Liver (tissue), 9 donors: ENCODE data around the gene RAPH1. TPM values are rescaled to one million over a fixed set of nuclear protein-coding genes. Genes with fewer than 3 reads are reported as not detected.

Experiments used
- DNase-seq: peaks from one replicate; pipeline ENCODE4 v3.0.0-alpha.2; 2017; ENCODE audit warnings: low spot score
- H3K27ac ChIP-seq, 2 donors: one replicate each; pipeline ENCODE4 v1.7.0; 2013; ENCODE audit warnings: inconsistent platforms in 2 of 2, low read length in 2 of 2, control low read depth in 1 of 2, low read depth in 1 of 2, mild to moderate bottlenecking in 1 of 2
- H3K27me3 ChIP-seq, 4 donors: one replicate each; pipeline versions ENCODE4 v1.6.1 to v1.7.0; 2013; ENCODE audit warnings: low read length in 3 of 4, inconsistent platforms in 1 of 4, mild to moderate bottlenecking in 1 of 4, moderate library complexity in 1 of 4; ENCODE audit not compliant: control insufficient read depth in 4 of 4, insufficient read depth in 4 of 4
- H3K36me3 ChIP-seq, 4 donors: one replicate each; pipeline versions ENCODE4 v1.6.1 to v1.7.0; 2013; ENCODE audit warnings: low read length in 3 of 4, mild to moderate bottlenecking in 3 of 4, low read depth in 1 of 4, moderate library complexity in 1 of 4; ENCODE audit not compliant: control insufficient read depth in 4 of 4, insufficient read depth in 3 of 4
- H3K4me1 ChIP-seq, 4 donors: one replicate each; pipeline versions ENCODE4 v1.6.1 to v1.7.0; 2013; ENCODE audit warnings: low read length in 3 of 4, mild to moderate bottlenecking in 3 of 4, moderate library complexity in 1 of 4; ENCODE audit not compliant: control insufficient read depth in 4 of 4, insufficient read depth in 4 of 4
- H3K4me3 ChIP-seq, 3 donors: one replicate each; pipeline versions ENCODE4 v1.6.1 to v1.7.0; 2013; ENCODE audit warnings: low read length in 3 of 3, control low read depth in 1 of 3, low read depth in 1 of 3, mild to moderate bottlenecking in 1 of 3
- H3K9ac ChIP-seq, 2 donors: one replicate each; pipeline ENCODE4 v1.7.0; 2013; ENCODE audit warnings: low read length in 2 of 2, mild to moderate bottlenecking in 2 of 2, moderate library complexity in 2 of 2, control low read depth in 1 of 2, low read depth in 1 of 2
- H3K9me3 ChIP-seq, 4 donors: one replicate each; pipeline versions ENCODE4 v1.6.1 to v1.7.0; 2013; ENCODE audit warnings: low read length in 3 of 4; ENCODE audit not compliant: control insufficient read depth in 4 of 4
- ATF3 ChIP-seq: IDR thresholded peaks from 2 replicates; pipeline ENCODE4 v1.6.1; 2016; ENCODE audit warnings: antibody characterized with exemption
- CTCF ChIP-seq: fragments of 150-350 bp; IDR thresholded peaks from 2 replicates; pipeline ENCODE4 v1.5.1; 2017; ENCODE audit warnings: improper control_type of control experiment, low read depth, low read length; ENCODE audit not compliant: missing input control
- EGR1 ChIP-seq, 2 donors: IDR thresholded peaks; 2 replicates each; pipeline ENCODE4 v1.6.1; 2016 to 2018; ENCODE audit warnings: antibody characterized with exemption in 2 of 2, low read depth in 2 of 2
- FOXA1 ChIP-seq: IDR thresholded peaks from 2 replicates; pipeline ENCODE4 v1.6.1; 2016; ENCODE audit warnings: antibody characterized with exemption
- FOXA2 ChIP-seq: IDR thresholded peaks from 2 replicates; pipeline ENCODE4 v1.6.1; 2016; ENCODE audit warnings: antibody characterized with exemption
- GABPA ChIP-seq, 2 donors: IDR thresholded peaks in 1 of 2; conservative IDR thresholded peaks in 1 of 2; 2 replicates each; pipeline ENCODE4 v1.6.1; 2016; ENCODE audit warnings: antibody characterized with exemption in 2 of 2, mild to moderate bottlenecking in 1 of 2, moderate library complexity in 1 of 2
- HNF4A ChIP-seq, 2 donors: conservative IDR thresholded peaks; 2 replicates each; pipeline ENCODE4 v1.6.1; 2016; ENCODE audit warnings: antibody characterized with exemption in 2 of 2, mild to moderate bottlenecking in 2 of 2
- HNF4G ChIP-seq: IDR thresholded peaks from 2 replicates; pipeline ENCODE4 v1.6.1; 2016; ENCODE audit warnings: antibody characterized with exemption
- JUND ChIP-seq, 2 donors: IDR thresholded peaks; 2 replicates each; pipeline ENCODE4 v1.6.1; 2016; ENCODE audit warnings: antibody characterized with exemption in 2 of 2
- MAX ChIP-seq: IDR thresholded peaks from 2 replicates; pipeline ENCODE4 v1.6.1; 2016; ENCODE audit warnings: antibody characterized with exemption
- NR2F2 ChIP-seq: IDR thresholded peaks from 2 replicates; pipeline ENCODE4 v1.6.1; 2016; ENCODE audit warnings: antibody characterized with exemption
- RAD21 ChIP-seq, 2 donors: IDR thresholded peaks; 2 replicates each; pipeline ENCODE4 v1.6.1; 2016; ENCODE audit warnings: antibody characterized with exemption in 2 of 2, mild to moderate bottlenecking in 2 of 2
- RXRA ChIP-seq, 2 donors: IDR thresholded peaks; 2 replicates each; pipeline ENCODE4 v1.6.1; 2017 to 2018; ENCODE audit warnings: antibody characterized with exemption in 2 of 2, mild to moderate bottlenecking in 1 of 2
- SP1 ChIP-seq: IDR thresholded peaks from 2 replicates; pipeline ENCODE4 v1.6.1; 2018; ENCODE audit warnings: antibody characterized with exemption, mild to moderate bottlenecking
- TAF1 ChIP-seq: conservative IDR thresholded peaks from 2 replicates; pipeline ENCODE4 v1.6.1; 2016; ENCODE audit warnings: antibody characterized with exemption, mild to moderate bottlenecking
- YY1 ChIP-seq: IDR thresholded peaks from 2 replicates; pipeline ENCODE4 v1.6.1; 2016; ENCODE audit warnings: antibody characterized with exemption, mild to moderate bottlenecking
- ZBTB33 ChIP-seq: IDR thresholded peaks from 2 replicates; pipeline ENCODE4 v1.6.1; 2016; ENCODE audit warnings: antibody characterized with exemption
- WGBS: extraction: QIAGEN DNeasy Blood & Tissue Kit; methylation state at CpG from one replicate; pipeline ENCODE4 v1.1.7; 2013; 5-methylcytosine and 5-hydroxymethylcytosine counted together
- polyA plus RNA-seq, 2 donors: library from polyadenylated mRNA; stranded (reverse) in 1 of 2; unstranded in 1 of 2; fragments of 200-250 nt in 1 of 2; fragments of >200 nt in 1 of 2; fragmentation: Nextera tagmentation in 1 of 2; extraction: Ambion mirVana in 1 of 2; gene quantifications; one replicate each; pipeline versions ENCODE4 v1.2.1 to v1.2.3, GENCODE V29; 2013 to 2015
- total RNA-seq, 2 donors: library from RNA; depleted of rRNA; stranded (reverse); fragments of >200 nt; gene quantifications; one replicate each; pipeline ENCODE4 v1.2.3, GENCODE V29; 2014
- donor health status: healthy.
- donor health status: healthy.
- donor health status: healthy.
- donor health status: healthy.
- donor health status: healthy.

RAPH1 gene
- total and polyA plus RNA-seq, 4 donors, result 7.0 to 83.1 (median 19.4) TPM

- Histone ChIP-seq H3K9me3 (no peaks in the 10 kb centered on the region), H3K27me3 (no peaks in the 10 kb centered on the region), H3K36me3 (peaks cover 9 to 44% (median 25%) of the 10 kb centered on the region in 4 donors), H3K4me1 (peaks cover 0 to 3% (median 0%) of the 10 kb centered on the region in 4 donors), H3K27ac (no peak overlapping the region), H3K9ac (no peak overlapping the region), H3K4me3 (no peak overlapping the region)
- DNase-seq, result no peak
- TF ChIP-seq YY1 (no peak), HNF4G (no peak), MAX (no peak), RAD21 (IDR thresholded peaks at IDR 0.05) (no peak), GABPA (IDR thresholded peaks at IDR 0.05 in 1 of 2, conservative IDR thresholded peaks at IDR 0.05 in 1 of 2) (no peak), TAF1 (no peak), HNF4A (conservative IDR thresholded peaks at IDR 0.05) (no peak), SP1 (no peak), CTCF (no peak), FOXA1 (no peak), JUND (IDR thresholded peaks at IDR 0.05) (no peak), FOXA2 (no peak), NR2F2 (no peak), EGR1 (IDR thresholded peaks at IDR 0.05; ENCODE audit: low read depth in 2 of 2) (no peak)
Measured at GRCh38 chr2:203461746-203462145, 73.4 kb downstream of the RAPH1 start.

- H3K4me1 ChIP-seq, result no peaks in the 10 kb centered on the region
- DNase-seq, result no peak
- peaks cover 12 to 81% (median 57%) of the 10 kb centered on the region in 4 donors for H3K36me3 ChIP-seq
- no peaks in the 10 kb centered on the region for H3K27me3 ChIP-seq
- no peak overlapping the region for H3K4me3 ChIP-seq
- WGBS, result 78% methylated on average over 3 of the region's 3 CpGs
- TF ChIP-seq ZBTB33, result no peak
- no peak for TF ChIP-seq RAD21 (IDR thresholded peaks at IDR 0.05)
- TF ChIP-seq RXRA (IDR thresholded peaks at IDR 0.05), result no peak
- TF ChIP-seq ATF3, result no peak
- no peak for TF ChIP-seq HNF4A (conservative IDR thresholded peaks at IDR 0.05)
- no peak for TF ChIP-seq JUND (IDR thresholded peaks at IDR 0.05)
- no peak for TF ChIP-seq FOXA1
- no peak for TF ChIP-seq YY1
- TF ChIP-seq EGR1 (IDR thresholded peaks at IDR 0.05; ENCODE audit: low read depth in 2 of 2), result no peak
- TF ChIP-seq MAX, result no peak
- TF ChIP-seq HNF4G, result no peak
- TF ChIP-seq SP1, result no peak
- H3K9me3 ChIP-seq, result no peaks in the 10 kb centered on the region
- H3K27ac ChIP-seq, result no peak overlapping the region
- no peak overlapping the region for H3K9ac ChIP-seq
Measured at GRCh38 chr2:203455209-203455608, 79.9 kb downstream of the RAPH1 start.
